Measurements from ENCODE around the gene EIF2AK2.

GRCh38 chr2:37171624-37171950 is 14.8 kb upstream of the EIF2AK2 start:
- TF ChIP-seq EP300 (IDR thresholded peaks at IDR 0.05; ENCODE audit: borderline replicate concordance): no peak
- no peak for TF ChIP-seq TEAD4 (IDR thresholded peaks at IDR 0.05)
- TF ChIP-seq NFIC (IDR thresholded peaks at IDR 0.05): no peak
- no peak for TF ChIP-seq FOXM1 (IDR thresholded peaks at IDR 0.05; ENCODE audit: borderline replicate concordance, low read depth)
- no peak for TF ChIP-seq MAX (IDR thresholded peaks at IDR 0.05)
- TF ChIP-seq REST (IDR thresholded peaks at IDR 0.05; ENCODE audit: low read depth): no peak
- no peak for TF ChIP-seq USF1 (IDR thresholded peaks at IDR 0.05)
- TF ChIP-seq EGR1 (IDR thresholded peaks at IDR 0.05): no peak
- no peak for TF ChIP-seq YY1 (IDR thresholded peaks at IDR 0.05; ENCODE audit: low read depth)
- TF ChIP-seq CEBPB (IDR thresholded peaks at IDR 0.05): no peak
- TF ChIP-seq TAF1 (IDR thresholded peaks at IDR 0.05; ENCODE audit: low read depth): no peak
- no peak for TF ChIP-seq CREB1 (IDR thresholded peaks at IDR 0.05; ENCODE audit: low read depth)
- TF ChIP-seq RAD21 (IDR thresholded peaks at IDR 0.05; ENCODE audit: low read depth): no peak
